Liver (tissue), 9 donors: Measurements from ENCODE around the gene APPBP2. TPM values are rescaled to one million over a fixed set of nuclear protein-coding genes. Genes with fewer than 3 reads are reported as not detected.
A peak's percentile ranks its signal among the peaks of the same experiment; 100 is the strongest.

Source experiments
- DNase-seq: peaks from one replicate; pipeline ENCODE4 v3.0.0-alpha.2; 2017; ENCODE audit warnings: low spot score
- H3K27ac ChIP-seq, 2 donors: one replicate each; pipeline ENCODE4 v1.7.0; 2013; ENCODE audit warnings: inconsistent platforms in 2 of 2, low read length in 2 of 2, control low read depth in 1 of 2, low read depth in 1 of 2, mild to moderate bottlenecking in 1 of 2
- H3K27me3 ChIP-seq, 4 donors: one replicate each; pipeline versions ENCODE4 v1.6.1 to v1.7.0; 2013; ENCODE audit warnings: low read length in 3 of 4, inconsistent platforms in 1 of 4, mild to moderate bottlenecking in 1 of 4, moderate library complexity in 1 of 4; ENCODE audit not compliant: control insufficient read depth in 4 of 4, insufficient read depth in 4 of 4
- H3K36me3 ChIP-seq, 4 donors: one replicate each; pipeline versions ENCODE4 v1.6.1 to v1.7.0; 2013; ENCODE audit warnings: low read length in 3 of 4, mild to moderate bottlenecking in 3 of 4, low read depth in 1 of 4, moderate library complexity in 1 of 4; ENCODE audit not compliant: control insufficient read depth in 4 of 4, insufficient read depth in 3 of 4
- H3K4me1 ChIP-seq, 4 donors: one replicate each; pipeline versions ENCODE4 v1.6.1 to v1.7.0; 2013; ENCODE audit warnings: low read length in 3 of 4, mild to moderate bottlenecking in 3 of 4, moderate library complexity in 1 of 4; ENCODE audit not compliant: control insufficient read depth in 4 of 4, insufficient read depth in 4 of 4
- H3K4me3 ChIP-seq, 3 donors: one replicate each; pipeline versions ENCODE4 v1.6.1 to v1.7.0; 2013; ENCODE audit warnings: low read length in 3 of 3, control low read depth in 1 of 3, low read depth in 1 of 3, mild to moderate bottlenecking in 1 of 3
- H3K9ac ChIP-seq, 2 donors: one replicate each; pipeline ENCODE4 v1.7.0; 2013; ENCODE audit warnings: low read length in 2 of 2, mild to moderate bottlenecking in 2 of 2, moderate library complexity in 2 of 2, control low read depth in 1 of 2, low read depth in 1 of 2
- H3K9me3 ChIP-seq, 4 donors: one replicate each; pipeline versions ENCODE4 v1.6.1 to v1.7.0; 2013; ENCODE audit warnings: low read length in 3 of 4; ENCODE audit not compliant: control insufficient read depth in 4 of 4
- EGR1 ChIP-seq, 2 donors: IDR thresholded peaks; 2 replicates each; pipeline ENCODE4 v1.6.1; 2016 to 2018; ENCODE audit warnings: antibody characterized with exemption in 2 of 2, low read depth in 2 of 2
- FOXA1 ChIP-seq: IDR thresholded peaks from 2 replicates; pipeline ENCODE4 v1.6.1; 2016; ENCODE audit warnings: antibody characterized with exemption
- FOXA2 ChIP-seq: IDR thresholded peaks from 2 replicates; pipeline ENCODE4 v1.6.1; 2016; ENCODE audit warnings: antibody characterized with exemption
- GABPA ChIP-seq, 2 donors: IDR thresholded peaks in 1 of 2; conservative IDR thresholded peaks in 1 of 2; 2 replicates each; pipeline ENCODE4 v1.6.1; 2016; ENCODE audit warnings: antibody characterized with exemption in 2 of 2, mild to moderate bottlenecking in 1 of 2, moderate library complexity in 1 of 2
- HNF4A ChIP-seq, 2 donors: conservative IDR thresholded peaks; 2 replicates each; pipeline ENCODE4 v1.6.1; 2016; ENCODE audit warnings: antibody characterized with exemption in 2 of 2, mild to moderate bottlenecking in 2 of 2
- HNF4G ChIP-seq: IDR thresholded peaks from 2 replicates; pipeline ENCODE4 v1.6.1; 2016; ENCODE audit warnings: antibody characterized with exemption
- JUND ChIP-seq, 2 donors: IDR thresholded peaks; 2 replicates each; pipeline ENCODE4 v1.6.1; 2016; ENCODE audit warnings: antibody characterized with exemption in 2 of 2
- NR2F2 ChIP-seq: IDR thresholded peaks from 2 replicates; pipeline ENCODE4 v1.6.1; 2016; ENCODE audit warnings: antibody characterized with exemption
- RAD21 ChIP-seq, 2 donors: IDR thresholded peaks; 2 replicates each; pipeline ENCODE4 v1.6.1; 2016; ENCODE audit warnings: antibody characterized with exemption in 2 of 2, mild to moderate bottlenecking in 2 of 2
- RXRA ChIP-seq, 2 donors: IDR thresholded peaks; 2 replicates each; pipeline ENCODE4 v1.6.1; 2017 to 2018; ENCODE audit warnings: antibody characterized with exemption in 2 of 2, mild to moderate bottlenecking in 1 of 2
- SP1 ChIP-seq: IDR thresholded peaks from 2 replicates; pipeline ENCODE4 v1.6.1; 2018; ENCODE audit warnings: antibody characterized with exemption, mild to moderate bottlenecking
- TAF1 ChIP-seq: conservative IDR thresholded peaks from 2 replicates; pipeline ENCODE4 v1.6.1; 2016; ENCODE audit warnings: antibody characterized with exemption, mild to moderate bottlenecking
- YY1 ChIP-seq: IDR thresholded peaks from 2 replicates; pipeline ENCODE4 v1.6.1; 2016; ENCODE audit warnings: antibody characterized with exemption, mild to moderate bottlenecking
- WGBS: extraction: QIAGEN DNeasy Blood & Tissue Kit; methylation state at CpG from one replicate; pipeline ENCODE4 v1.1.7; 2013; 5-methylcytosine and 5-hydroxymethylcytosine counted together
- polyA plus RNA-seq, 2 donors: library from polyadenylated mRNA; stranded (reverse) in 1 of 2; unstranded in 1 of 2; fragments of 200-250 nt in 1 of 2; fragments of >200 nt in 1 of 2; fragmentation: Nextera tagmentation in 1 of 2; extraction: Ambion mirVana in 1 of 2; gene quantifications; one replicate each; pipeline versions ENCODE4 v1.2.1 to v1.2.3, GENCODE V29; 2013 to 2015
- total RNA-seq, 2 donors: library from RNA; depleted of rRNA; stranded (reverse); fragments of >200 nt; gene quantifications; one replicate each; pipeline ENCODE4 v1.2.3, GENCODE V29; 2014
- TF ChIP-seq, protein P1 (sequence below): fragments of 150-350 bp; IDR thresholded peaks from 2 replicates; pipeline ENCODE4 v1.5.1; 2017; ENCODE audit warnings: improper control_type of control experiment, low read depth, low read length; ENCODE audit not compliant: missing input control
- TF ChIP-seq, protein P2 (sequence below): IDR thresholded peaks from 2 replicates; pipeline ENCODE4 v1.6.1; 2016; ENCODE audit warnings: antibody characterized with exemption, mild to moderate bottlenecking
- TF ChIP-seq, protein P3 (sequence below): IDR thresholded peaks from 2 replicates; pipeline ENCODE4 v1.6.1; 2016; ENCODE audit warnings: antibody characterized with exemption
- TF ChIP-seq, protein P4 (sequence below): IDR thresholded peaks from 2 replicates; pipeline ENCODE4 v1.6.1; 2016; ENCODE audit warnings: antibody characterized with exemption
- donor health status: healthy.
- donor health status: healthy.
- donor health status: healthy.
- donor health status: healthy.
- donor health status: healthy.

APPBP2 gene
- total and polyA plus RNA-seq, 4 donors, result 4.6 to 17.3 (median 9.2) TPM

DNA sequence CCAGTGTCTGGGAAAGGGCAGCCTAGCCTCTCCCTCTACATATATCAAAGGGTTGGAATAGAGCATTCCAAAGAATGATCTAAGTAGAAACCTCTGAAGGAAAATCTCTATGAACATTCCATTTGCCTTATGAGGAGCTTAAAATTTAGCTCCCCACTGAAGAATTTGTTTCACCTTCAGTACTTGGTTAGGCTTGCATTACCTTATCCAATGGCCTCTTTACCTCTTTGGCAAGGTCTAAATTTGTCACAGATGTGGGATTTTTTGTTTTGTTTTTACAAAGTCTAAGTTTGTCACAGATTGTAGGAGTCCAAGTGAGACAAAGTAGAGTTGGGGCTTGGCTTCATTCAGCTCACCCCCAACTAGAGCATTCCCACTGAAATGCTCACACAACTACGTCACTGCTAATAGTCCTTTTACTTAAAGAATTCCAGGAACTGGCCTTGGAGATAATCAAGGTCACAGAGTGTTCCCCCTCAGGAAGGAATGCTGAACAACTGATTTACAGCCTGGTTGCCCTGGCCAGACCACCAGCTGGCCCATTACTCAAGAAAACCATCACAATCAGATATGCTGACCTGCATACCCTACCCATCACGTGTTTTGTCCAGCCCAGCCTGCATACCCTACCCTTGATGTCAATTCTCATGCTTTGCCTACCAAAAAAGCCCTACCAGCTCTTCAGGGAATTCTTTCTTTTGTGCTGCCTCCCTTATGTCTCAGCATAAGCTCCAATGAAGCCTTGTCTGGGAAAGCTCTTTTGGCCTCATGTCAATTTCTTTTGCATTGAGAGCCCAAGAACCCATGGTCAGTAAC, 47.4 kb upstream of the APPBP2 start:
- H3K27me3 ChIP-seq, result no peaks in the 10 kb centered on the region
- peaks cover 0 to 2% (median 0%) of the 10 kb centered on the region in 4 donors for H3K4me1 ChIP-seq
- no peak overlapping the region for H3K4me3 ChIP-seq
- no peaks in the 10 kb centered on the region for H3K36me3 ChIP-seq
- H3K9ac ChIP-seq, result no peak overlapping the region
- H3K9me3 ChIP-seq, result no peaks in the 10 kb centered on the region
- TF ChIP-seq, protein P1, sequence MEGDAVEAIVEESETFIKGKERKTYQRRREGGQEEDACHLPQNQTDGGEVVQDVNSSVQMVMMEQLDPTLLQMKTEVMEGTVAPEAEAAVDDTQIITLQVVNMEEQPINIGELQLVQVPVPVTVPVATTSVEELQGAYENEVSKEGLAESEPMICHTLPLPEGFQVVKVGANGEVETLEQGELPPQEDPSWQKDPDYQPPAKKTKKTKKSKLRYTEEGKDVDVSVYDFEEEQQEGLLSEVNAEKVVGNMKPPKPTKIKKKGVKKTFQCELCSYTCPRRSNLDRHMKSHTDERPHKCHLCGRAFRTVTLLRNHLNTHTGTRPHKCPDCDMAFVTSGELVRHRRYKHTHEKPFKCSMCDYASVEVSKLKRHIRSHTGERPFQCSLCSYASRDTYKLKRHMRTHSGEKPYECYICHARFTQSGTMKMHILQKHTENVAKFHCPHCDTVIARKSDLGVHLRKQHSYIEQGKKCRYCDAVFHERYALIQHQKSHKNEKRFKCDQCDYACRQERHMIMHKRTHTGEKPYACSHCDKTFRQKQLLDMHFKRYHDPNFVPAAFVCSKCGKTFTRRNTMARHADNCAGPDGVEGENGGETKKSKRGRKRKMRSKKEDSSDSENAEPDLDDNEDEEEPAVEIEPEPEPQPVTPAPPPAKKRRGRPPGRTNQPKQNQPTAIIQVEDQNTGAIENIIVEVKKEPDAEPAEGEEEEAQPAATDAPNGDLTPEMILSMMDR, result no peak
- TF ChIP-seq NR2F2, result peak; percentile 75
- TF ChIP-seq SP1, result peak; percentile 6
- TF ChIP-seq, protein P2, sequence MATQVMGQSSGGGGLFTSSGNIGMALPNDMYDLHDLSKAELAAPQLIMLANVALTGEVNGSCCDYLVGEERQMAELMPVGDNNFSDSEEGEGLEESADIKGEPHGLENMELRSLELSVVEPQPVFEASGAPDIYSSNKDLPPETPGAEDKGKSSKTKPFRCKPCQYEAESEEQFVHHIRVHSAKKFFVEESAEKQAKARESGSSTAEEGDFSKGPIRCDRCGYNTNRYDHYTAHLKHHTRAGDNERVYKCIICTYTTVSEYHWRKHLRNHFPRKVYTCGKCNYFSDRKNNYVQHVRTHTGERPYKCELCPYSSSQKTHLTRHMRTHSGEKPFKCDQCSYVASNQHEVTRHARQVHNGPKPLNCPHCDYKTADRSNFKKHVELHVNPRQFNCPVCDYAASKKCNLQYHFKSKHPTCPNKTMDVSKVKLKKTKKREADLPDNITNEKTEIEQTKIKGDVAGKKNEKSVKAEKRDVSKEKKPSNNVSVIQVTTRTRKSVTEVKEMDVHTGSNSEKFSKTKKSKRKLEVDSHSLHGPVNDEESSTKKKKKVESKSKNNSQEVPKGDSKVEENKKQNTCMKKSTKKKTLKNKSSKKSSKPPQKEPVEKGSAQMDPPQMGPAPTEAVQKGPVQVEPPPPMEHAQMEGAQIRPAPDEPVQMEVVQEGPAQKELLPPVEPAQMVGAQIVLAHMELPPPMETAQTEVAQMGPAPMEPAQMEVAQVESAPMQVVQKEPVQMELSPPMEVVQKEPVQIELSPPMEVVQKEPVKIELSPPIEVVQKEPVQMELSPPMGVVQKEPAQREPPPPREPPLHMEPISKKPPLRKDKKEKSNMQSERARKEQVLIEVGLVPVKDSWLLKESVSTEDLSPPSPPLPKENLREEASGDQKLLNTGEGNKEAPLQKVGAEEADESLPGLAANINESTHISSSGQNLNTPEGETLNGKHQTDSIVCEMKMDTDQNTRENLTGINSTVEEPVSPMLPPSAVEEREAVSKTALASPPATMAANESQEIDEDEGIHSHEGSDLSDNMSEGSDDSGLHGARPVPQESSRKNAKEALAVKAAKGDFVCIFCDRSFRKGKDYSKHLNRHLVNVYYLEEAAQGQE, result no peak
- no peak for DNase-seq
- peak overlapping the region in 1 of 2 donors; percentile 28 for H3K27ac ChIP-seq
- 82% methylated on average over 2 of the region's 2 CpGs for WGBS

- Histone ChIP-seq H3K27ac (no peak overlapping the region), H3K9me3 (no peaks in the 10 kb centered on the region), H3K9ac (no peak overlapping the region), H3K36me3 (no peaks in the 10 kb centered on the region), H3K27me3 (no peaks in the 10 kb centered on the region), H3K4me1 (peaks cover 0 to 19% (median 14%) of the 10 kb centered on the region in 4 donors), H3K4me3 (no peak overlapping the region)
- WGBS, result 96% methylated on average over 6 of the region's 6 CpGs
- DNase-seq, result no peak
- TF ChIP-seq, protein P3, sequence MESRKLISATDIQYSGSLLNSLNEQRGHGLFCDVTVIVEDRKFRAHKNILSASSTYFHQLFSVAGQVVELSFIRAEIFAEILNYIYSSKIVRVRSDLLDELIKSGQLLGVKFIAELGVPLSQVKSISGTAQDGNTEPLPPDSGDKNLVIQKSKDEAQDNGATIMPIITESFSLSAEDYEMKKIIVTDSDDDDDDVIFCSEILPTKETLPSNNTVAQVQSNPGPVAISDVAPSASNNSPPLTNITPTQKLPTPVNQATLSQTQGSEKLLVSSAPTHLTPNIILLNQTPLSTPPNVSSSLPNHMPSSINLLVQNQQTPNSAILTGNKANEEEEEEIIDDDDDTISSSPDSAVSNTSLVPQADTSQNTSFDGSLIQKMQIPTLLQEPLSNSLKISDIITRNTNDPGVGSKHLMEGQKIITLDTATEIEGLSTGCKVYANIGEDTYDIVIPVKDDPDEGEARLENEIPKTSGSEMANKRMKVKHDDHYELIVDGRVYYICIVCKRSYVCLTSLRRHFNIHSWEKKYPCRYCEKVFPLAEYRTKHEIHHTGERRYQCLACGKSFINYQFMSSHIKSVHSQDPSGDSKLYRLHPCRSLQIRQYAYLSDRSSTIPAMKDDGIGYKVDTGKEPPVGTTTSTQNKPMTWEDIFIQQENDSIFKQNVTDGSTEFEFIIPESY, result no peak
- TF ChIP-seq FOXA2 (no peak), SP1 (no peak), JUND (IDR thresholded peaks at IDR 0.05) (no peak), EGR1 (IDR thresholded peaks at IDR 0.05; ENCODE audit: low read depth in 2 of 2) (no peak), RAD21 (IDR thresholded peaks at IDR 0.05) (no peak), GABPA (IDR thresholded peaks at IDR 0.05 in 1 of 2, conservative IDR thresholded peaks at IDR 0.05 in 1 of 2) (no peak), NR2F2 (no peak), HNF4G (no peak), YY1 (no peak), FOXA1 (no peak), HNF4A (conservative IDR thresholded peaks at IDR 0.05) (no peak), RXRA (IDR thresholded peaks at IDR 0.05) (no peak), TAF1 (no peak)
- TF ChIP-seq, protein P2, result no peak
- TF ChIP-seq, protein P4, sequence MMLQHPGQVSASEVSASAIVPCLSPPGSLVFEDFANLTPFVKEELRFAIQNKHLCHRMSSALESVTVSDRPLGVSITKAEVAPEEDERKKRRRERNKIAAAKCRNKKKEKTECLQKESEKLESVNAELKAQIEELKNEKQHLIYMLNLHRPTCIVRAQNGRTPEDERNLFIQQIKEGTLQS, result no peak
- TF ChIP-seq, protein P1, result no peak
These were observed 39.2 kb upstream of the APPBP2 start for GRCh38 chr17:60565233-60565632.
